NB4 (cell line): Measurements from ENCODE around the gene STOX1.

ENCODE experiments used
- MYC ChIP-seq: IDR thresholded peaks from 2 replicates; pipeline ENCODE4 v1.6.1; 2011; ENCODE audit warnings: low read depth, low read length
- POLR2A ChIP-seq: IDR thresholded peaks from 2 replicates; pipeline ENCODE4 v1.6.1; 2011; ENCODE audit warnings: mild to moderate bottlenecking; ENCODE audit not compliant: insufficient read length; ENCODE audit errors: extremely low read depth
- TF ChIP-seq, protein P1 (sequence below): IDR thresholded peaks from one replicate; pipeline ENCODE4 v1.5.1; 2012; ENCODE audit warnings: low read depth, low read length
- TF ChIP-seq, protein P2 (sequence below): IDR thresholded peaks from 2 replicates; pipeline ENCODE4 v1.6.1; 2011; ENCODE audit warnings: low read depth, low read length

DNA sequence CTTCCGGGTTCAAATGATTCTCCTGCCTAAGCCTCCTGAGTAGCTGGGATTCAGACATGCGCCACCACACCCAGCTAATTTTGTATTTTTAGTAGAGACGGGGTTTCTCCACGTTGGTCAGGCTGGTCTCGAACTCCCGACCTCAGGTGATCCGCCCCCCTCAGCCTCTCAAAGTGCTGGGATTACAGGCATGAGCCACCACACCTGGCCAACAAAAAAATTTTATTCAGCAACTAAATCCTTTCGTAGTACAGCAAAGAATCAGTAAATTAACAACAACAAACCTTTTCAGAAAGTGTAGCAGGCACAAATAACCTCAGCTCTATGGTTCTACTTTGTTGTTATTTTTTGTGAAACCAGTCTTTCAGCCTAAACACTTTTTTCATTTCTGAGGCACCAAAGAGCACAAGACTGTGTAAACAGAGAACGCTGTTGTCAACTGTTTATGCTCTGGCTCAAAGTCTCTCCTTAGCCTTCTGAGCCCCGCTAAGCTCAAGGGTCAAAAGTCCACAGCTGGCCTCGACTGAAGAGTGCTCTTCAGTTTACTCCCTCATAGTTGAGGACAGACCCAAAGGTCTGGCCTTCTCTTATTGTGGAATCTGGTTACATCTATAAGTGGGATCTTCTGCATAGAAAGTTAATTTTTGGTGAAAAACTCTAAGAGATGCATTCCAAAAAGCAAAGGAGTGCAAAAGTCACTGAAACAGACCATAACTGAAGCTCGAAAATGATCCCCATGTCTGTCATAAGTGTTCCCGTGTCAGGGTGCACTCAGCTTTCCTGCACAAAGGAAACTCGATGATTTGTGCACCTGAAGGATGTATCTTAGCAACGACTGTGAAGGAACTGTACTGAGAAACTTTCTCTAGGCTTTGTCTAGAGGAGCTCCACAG lies 49.2 kb downstream of the STOX1 start:
- TF ChIP-seq, protein P1, sequence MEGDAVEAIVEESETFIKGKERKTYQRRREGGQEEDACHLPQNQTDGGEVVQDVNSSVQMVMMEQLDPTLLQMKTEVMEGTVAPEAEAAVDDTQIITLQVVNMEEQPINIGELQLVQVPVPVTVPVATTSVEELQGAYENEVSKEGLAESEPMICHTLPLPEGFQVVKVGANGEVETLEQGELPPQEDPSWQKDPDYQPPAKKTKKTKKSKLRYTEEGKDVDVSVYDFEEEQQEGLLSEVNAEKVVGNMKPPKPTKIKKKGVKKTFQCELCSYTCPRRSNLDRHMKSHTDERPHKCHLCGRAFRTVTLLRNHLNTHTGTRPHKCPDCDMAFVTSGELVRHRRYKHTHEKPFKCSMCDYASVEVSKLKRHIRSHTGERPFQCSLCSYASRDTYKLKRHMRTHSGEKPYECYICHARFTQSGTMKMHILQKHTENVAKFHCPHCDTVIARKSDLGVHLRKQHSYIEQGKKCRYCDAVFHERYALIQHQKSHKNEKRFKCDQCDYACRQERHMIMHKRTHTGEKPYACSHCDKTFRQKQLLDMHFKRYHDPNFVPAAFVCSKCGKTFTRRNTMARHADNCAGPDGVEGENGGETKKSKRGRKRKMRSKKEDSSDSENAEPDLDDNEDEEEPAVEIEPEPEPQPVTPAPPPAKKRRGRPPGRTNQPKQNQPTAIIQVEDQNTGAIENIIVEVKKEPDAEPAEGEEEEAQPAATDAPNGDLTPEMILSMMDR, result no peak
- TF ChIP-seq POLR2A, result no peak
- TF ChIP-seq, protein P2, sequence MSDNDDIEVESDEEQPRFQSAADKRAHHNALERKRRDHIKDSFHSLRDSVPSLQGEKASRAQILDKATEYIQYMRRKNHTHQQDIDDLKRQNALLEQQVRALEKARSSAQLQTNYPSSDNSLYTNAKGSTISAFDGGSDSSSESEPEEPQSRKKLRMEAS, result no peak
- no peak for TF ChIP-seq MYC
